HFF-Myc (cell line): Measurements from ENCODE around the gene PLIN3.
"Not testable (repeated sequence)": the region's sequence is repeated elsewhere in the genome, so short reads cannot be mapped to it uniquely, and the experiment has no call there.

Experiments
- DNase-seq: peaks from one replicate; pipeline ENCODE4 v3.0.0-alpha.2; 2011; ENCODE audit warnings: low read depth; ENCODE audit errors: extremely low read depth
- H3K4me3 ChIP-seq: replicated peaks from 2 replicates; pipeline ENCODE4 v1.5.1; 2011; ENCODE audit warnings: low read depth, mild to moderate bottlenecking, control low read depth, low read length
- TF ChIP-seq, protein P1 (sequence below): IDR thresholded peaks from 2 replicates; pipeline ENCODE4 v1.5.1; 2012; ENCODE audit warnings: mild to moderate bottlenecking, low read depth, low read length, control low read depth; ENCODE audit errors: missing control alignments

The PLIN3 gene

DNA sequence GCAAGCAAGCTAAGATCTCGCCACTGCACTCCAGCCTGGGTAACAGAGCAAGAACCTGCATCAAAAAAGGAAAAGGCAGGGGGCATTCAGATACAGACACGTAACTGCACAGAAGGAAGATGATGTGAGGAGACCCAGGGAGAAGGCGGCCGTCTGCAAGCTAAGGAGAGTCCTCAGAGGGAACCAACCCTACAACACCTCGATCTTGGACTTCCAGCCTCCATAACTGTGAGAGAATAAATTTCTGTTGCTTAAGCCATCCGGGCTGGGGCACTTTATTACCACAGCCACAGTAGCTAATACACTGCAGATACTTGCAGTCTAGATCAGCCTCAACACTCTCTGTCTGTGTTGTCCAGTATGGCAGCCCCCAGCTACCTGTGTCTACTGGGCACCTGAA is 43.9 kb downstream of the PLIN3 start:
- no peak overlapping the region for H3K4me3 ChIP-seq
- DNase-seq, result no peak
- TF ChIP-seq, protein P1, sequence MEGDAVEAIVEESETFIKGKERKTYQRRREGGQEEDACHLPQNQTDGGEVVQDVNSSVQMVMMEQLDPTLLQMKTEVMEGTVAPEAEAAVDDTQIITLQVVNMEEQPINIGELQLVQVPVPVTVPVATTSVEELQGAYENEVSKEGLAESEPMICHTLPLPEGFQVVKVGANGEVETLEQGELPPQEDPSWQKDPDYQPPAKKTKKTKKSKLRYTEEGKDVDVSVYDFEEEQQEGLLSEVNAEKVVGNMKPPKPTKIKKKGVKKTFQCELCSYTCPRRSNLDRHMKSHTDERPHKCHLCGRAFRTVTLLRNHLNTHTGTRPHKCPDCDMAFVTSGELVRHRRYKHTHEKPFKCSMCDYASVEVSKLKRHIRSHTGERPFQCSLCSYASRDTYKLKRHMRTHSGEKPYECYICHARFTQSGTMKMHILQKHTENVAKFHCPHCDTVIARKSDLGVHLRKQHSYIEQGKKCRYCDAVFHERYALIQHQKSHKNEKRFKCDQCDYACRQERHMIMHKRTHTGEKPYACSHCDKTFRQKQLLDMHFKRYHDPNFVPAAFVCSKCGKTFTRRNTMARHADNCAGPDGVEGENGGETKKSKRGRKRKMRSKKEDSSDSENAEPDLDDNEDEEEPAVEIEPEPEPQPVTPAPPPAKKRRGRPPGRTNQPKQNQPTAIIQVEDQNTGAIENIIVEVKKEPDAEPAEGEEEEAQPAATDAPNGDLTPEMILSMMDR, result no peak

DNA sequence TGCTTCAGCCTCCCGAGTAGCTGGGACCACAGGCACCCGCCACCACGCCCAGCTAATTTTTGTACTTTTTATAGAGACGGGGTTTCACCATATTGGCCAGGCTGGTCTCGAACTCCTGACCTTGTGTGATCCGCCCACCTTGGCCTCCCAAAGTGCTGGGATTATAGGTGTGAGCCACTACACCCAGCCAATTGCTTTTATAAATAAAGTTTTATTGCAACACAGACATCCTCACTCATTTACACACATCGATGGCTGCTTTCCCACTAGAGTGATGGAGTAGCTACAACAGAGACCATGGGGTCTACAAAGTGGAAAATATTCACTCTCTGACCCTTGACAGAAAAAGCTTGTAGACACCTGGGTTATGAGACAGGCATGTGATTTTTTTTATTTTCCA is 45.1 kb downstream of the PLIN3 start:
- not testable (repeated sequence) for H3K4me3 ChIP-seq, DNase-seq

- no peak overlapping the region for H3K4me3 ChIP-seq
- no peak for DNase-seq
- TF ChIP-seq, protein P1, result no peak
Measured at GRCh38 chr19:4821265-4821664, 46.2 kb downstream of the PLIN3 start.

DNA sequence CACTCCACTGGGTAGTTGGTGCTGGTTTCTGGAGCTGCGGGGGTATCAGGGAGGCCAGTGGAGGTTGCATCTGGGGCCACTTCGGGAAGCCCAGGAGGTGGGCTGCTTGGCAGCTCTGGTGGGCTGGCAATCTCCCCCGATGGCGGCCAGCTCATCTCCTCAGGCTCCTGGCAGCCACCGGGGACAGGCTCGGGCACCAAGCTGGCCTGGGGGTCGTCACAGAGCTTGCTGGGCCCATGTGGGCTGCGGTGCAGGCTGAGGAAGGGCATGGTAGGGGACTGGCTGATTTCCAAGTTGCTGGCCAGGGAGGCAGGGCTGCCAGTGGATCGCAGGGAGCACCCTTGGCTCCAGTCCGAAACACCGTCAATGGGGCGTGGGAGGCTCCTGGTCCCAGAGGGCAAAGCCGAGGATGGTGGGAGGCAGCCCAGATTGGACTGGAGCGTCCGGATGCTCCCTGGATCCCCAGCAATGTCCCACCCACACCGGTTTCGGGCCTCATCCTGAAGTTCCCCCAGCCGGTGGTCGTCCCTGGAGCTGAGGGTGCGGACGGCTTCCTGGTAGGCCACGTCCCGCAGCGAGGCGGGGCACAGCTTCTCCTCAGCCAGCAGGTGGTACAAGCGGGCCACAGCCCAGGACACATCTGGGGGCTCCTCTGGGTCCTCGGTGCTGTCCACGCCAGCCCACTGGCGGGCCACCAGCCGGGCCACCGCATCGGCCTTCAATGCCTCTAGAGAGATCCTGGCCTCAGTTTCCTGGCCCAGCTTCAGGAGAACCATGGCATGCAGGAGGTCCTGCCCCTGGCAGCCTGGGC is 49.8 kb downstream of the PLIN3 start:
- TF ChIP-seq, protein P1, result no peak
- no peak overlapping the region for H3K4me3 ChIP-seq
- no peak for DNase-seq

- TF ChIP-seq, protein P1, result no peak
- no peak for DNase-seq
Measured at GRCh38 chr19:4816950-4817278, 50.6 kb downstream of the PLIN3 start.

GRCh38 chr19:4816202-4816949 is 51.1 kb downstream of the PLIN3 start:
- no peak overlapping the region for H3K4me3 ChIP-seq
- no peak for DNase-seq
- TF ChIP-seq, protein P1, result no peak

More at GRCh38 chr19:4816950-4817278, 50.6 kb downstream of the PLIN3 start:
- H3K4me3 ChIP-seq, result no peak overlapping the region

GRCh38 chr19:4815426-4816201 is 51.9 kb downstream of the PLIN3 start:
- H3K4me3 ChIP-seq, result no peak overlapping the region
- TF ChIP-seq, protein P1, result no peak
- peak; percentile 90 for DNase-seq
